KMS-11 (cell line): ENCODE data around the gene EPHB1.

Experiments
- H2AFZ ChIP-seq: fragments of 200-600 bp; sonication (generic); 2 replicates; pipeline ENCODE4 v1.6.1; 2016; ENCODE audit warnings: antibody characterized with exemption, mixed run types, low read depth
- H3K27ac ChIP-seq: fragments of 200-600 bp; sonication (generic); 2 replicates; pipeline ENCODE4 v1.6.1; 2016; ENCODE audit warnings: mild to moderate bottlenecking, mixed run types
- H3K27me3 ChIP-seq: fragments of 200-600 bp; sonication (generic); 2 replicates; pipeline ENCODE4 v1.6.1; 2017; ENCODE audit warnings: mild to moderate bottlenecking, low read depth, mixed run types, moderate library complexity; ENCODE audit not compliant: insufficient read depth
- H3K36me3 ChIP-seq: fragments of 200-600 bp; sonication (generic); 2 replicates; pipeline ENCODE4 v1.6.1; 2017; ENCODE audit warnings: mild to moderate bottlenecking, mixed run types; ENCODE audit not compliant: insufficient read depth
- H3K4me1 ChIP-seq: fragments of 200-600 bp; sonication (generic); 2 replicates; pipeline ENCODE4 v1.6.1; 2016; ENCODE audit warnings: mild to moderate bottlenecking, low read depth, mixed run types; ENCODE audit not compliant: poor library complexity, severe bottlenecking
- H3K4me2 ChIP-seq: fragments of 200-600 bp; sonication (generic); 2 replicates; pipeline ENCODE4 v1.7.0; 2016; ENCODE audit warnings: mild to moderate bottlenecking, mixed run types
- H3K4me3 ChIP-seq: fragments of 200-600 bp; sonication (generic); IDR thresholded peaks from 2 replicates; pipeline ENCODE4 v1.6.1; 2017; ENCODE audit warnings: low read depth, low read length, mixed read lengths; ENCODE audit not compliant: insufficient read depth
- H3K79me2 ChIP-seq: fragments of 200-600 bp; sonication (generic); 2 replicates; pipeline ENCODE4 v1.6.1; 2016; ENCODE audit warnings: low read depth, mixed run types; ENCODE audit not compliant: insufficient read depth
- H3K9ac ChIP-seq: fragments of 200-600 bp; sonication (generic); 2 replicates; pipeline ENCODE4 v1.6.1; 2016; ENCODE audit warnings: mild to moderate bottlenecking, mixed run types
- H4K20me1 ChIP-seq: fragments of 200-600 bp; sonication (generic); 2 replicates; pipeline ENCODE4 v1.6.1; 2016; ENCODE audit warnings: mild to moderate bottlenecking, mixed run types; ENCODE audit not compliant: insufficient read depth
- CTCF ChIP-seq: fragments of 200-600 bp; sonication (generic); conservative IDR thresholded peaks from 2 replicates; pipeline ENCODE4 v1.6.1; 2017; ENCODE audit warnings: low read depth, mild to moderate bottlenecking, antibody characterized with exemption, low read length, moderate library complexity, mixed read lengths

EPHB1 gene

GRCh38 chr3:134797057-134797740 lies 2.1 kb downstream of the EPHB1 start:
- peaks cover 4% of the 10 kb centered on the region for H3K4me1 ChIP-seq
- no peak overlapping the region for H3K4me3 ChIP-seq
- TF ChIP-seq CTCF: no peak
- no peak overlapping the region for H3K27ac ChIP-seq
- no peaks in the 10 kb centered on the region for H3K36me3 ChIP-seq
- H3K79me2 ChIP-seq: no peaks in the 10 kb centered on the region
- no peaks in the 10 kb centered on the region for H3K27me3 ChIP-seq
- no peak overlapping the region for H3K9ac ChIP-seq
- no peak overlapping the region for H2AFZ ChIP-seq
- no peak overlapping the region for H3K4me2 ChIP-seq
- H4K20me1 ChIP-seq: no peaks in the 10 kb centered on the region

- no peaks in the 10 kb centered on the region for H4K20me1 ChIP-seq
- H3K27me3 ChIP-seq: no peaks in the 10 kb centered on the region
- H3K4me2 ChIP-seq: no peak overlapping the region
- TF ChIP-seq CTCF: no peak
- H3K79me2 ChIP-seq: no peaks in the 10 kb centered on the region
- peaks cover 11% of the 10 kb centered on the region for H3K4me1 ChIP-seq
- H2AFZ ChIP-seq: no peak overlapping the region
- no peaks in the 10 kb centered on the region for H3K36me3 ChIP-seq
- H3K27ac ChIP-seq: no peak overlapping the region
- no peak overlapping the region for H3K9ac ChIP-seq
- no peak overlapping the region for H3K4me3 ChIP-seq
Measured at GRCh38 chr3:134797741-134798451, 2.8 kb downstream of the EPHB1 start.

- H3K9ac ChIP-seq: no peak overlapping the region
- no peaks in the 10 kb centered on the region for H4K20me1 ChIP-seq
- TF ChIP-seq CTCF: no peak
- H3K36me3 ChIP-seq: no peaks in the 10 kb centered on the region
- no peak overlapping the region for H2AFZ ChIP-seq
- no peak overlapping the region for H3K27ac ChIP-seq
- no peaks in the 10 kb centered on the region for H3K27me3 ChIP-seq
- no peak overlapping the region for H3K4me2 ChIP-seq
- no peak overlapping the region for H3K4me3 ChIP-seq
- H3K4me1 ChIP-seq: peaks cover 14% of the 10 kb centered on the region
- H3K79me2 ChIP-seq: no peaks in the 10 kb centered on the region
Measured at GRCh38 chr3:134798681-134799311, 3.7 kb downstream of the EPHB1 start.

GRCh38 chr3:134799393-134799792 lies 4.3 kb downstream of the EPHB1 start:
- Histone ChIP-seq H3K4me2 (no peak overlapping the region), H2AFZ (no peak overlapping the region), H3K4me1 (peaks cover 14% of the 10 kb centered on the region), H3K4me3 (no peak overlapping the region), H3K27me3 (no peaks in the 10 kb centered on the region), H3K36me3 (no peaks in the 10 kb centered on the region), H3K27ac (no peak overlapping the region), H4K20me1 (no peaks in the 10 kb centered on the region), H3K79me2 (no peaks in the 10 kb centered on the region), H3K9ac (no peak overlapping the region)
- no peak for TF ChIP-seq CTCF
